Smooth muscle cell (in vitro differentiated cells): ENCODE data around the gene PIP4K2C. TPM values are rescaled to one million over a fixed set of nuclear protein-coding genes. Genes with fewer than 3 reads are reported as not detected.
"Not testable (repeated sequence)": the region's sequence is repeated elsewhere in the genome, so short reads cannot be mapped to it uniquely, and the experiment has no call there.

Experiments used
- DNase-seq: peaks from one replicate; lab custom pipeline; 2025; ENCODE audit not compliant: unreplicated experiment; lab: John Stamatoyannopoulos, UW
- H2AFZ ChIP-seq: fragments of 200-600 bp; sonication (generic); 2 replicates; pipeline ENCODE4 v1.6.0; 2016; ENCODE audit warnings: antibody characterized with exemption, low read depth, mild to moderate bottlenecking
- H3F3A ChIP-seq: fragments of 200-600 bp; sonication (generic); 2 replicates; pipeline ENCODE4 v1.6.0; 2017; ENCODE audit warnings: antibody characterized with exemption, low read depth
- H3K27ac ChIP-seq: fragments of 200-600 bp; sonication (generic); 2 replicates; pipeline ENCODE4 v1.5.1; 2016; ENCODE audit warnings: low read depth, mild to moderate bottlenecking
- H3K27me3 ChIP-seq: fragments of 200-600 bp; sonication (generic); 2 replicates; pipeline ENCODE4 v1.6.1; 2016; ENCODE audit warnings: low read depth, mild to moderate bottlenecking
- H3K36me3 ChIP-seq: fragments of 200-600 bp; sonication (generic); 2 replicates; pipeline ENCODE4 v1.5.1; 2016; ENCODE audit warnings: low read depth
- H3K4me1 ChIP-seq: fragments of 200-600 bp; sonication (generic); 2 replicates; pipeline ENCODE4 v1.5.1; 2016; ENCODE audit warnings: low read depth
- H3K4me2 ChIP-seq: fragments of 200-600 bp; sonication (generic); 2 replicates; pipeline ENCODE4 v1.6.0; 2016; ENCODE audit warnings: mild to moderate bottlenecking
- H3K4me3 ChIP-seq: fragments of 200-600 bp; sonication (generic); 2 replicates; pipeline ENCODE4 v1.5.1; 2016; ENCODE audit warnings: mild to moderate bottlenecking
- H3K79me2 ChIP-seq: fragments of 200-600 bp; sonication (generic); 2 replicates; pipeline ENCODE4 v1.6.0; 2016; ENCODE audit warnings: low read depth, mild to moderate bottlenecking
- H3K9ac ChIP-seq: fragments of 200-600 bp; sonication (generic); 2 replicates; pipeline ENCODE4 v1.6.0; 2016; ENCODE audit warnings: low read depth
- H3K9me3 ChIP-seq: fragments of 200-600 bp; sonication (generic); replicated peaks from 2 replicates; pipeline ENCODE4 v1.5.1; 2016; ENCODE audit warnings: low read depth
- H4K20me1 ChIP-seq: fragments of 200-600 bp; sonication (generic); 2 replicates; pipeline ENCODE4 v1.6.0; 2016; ENCODE audit warnings: low read depth
- WGBS: methylation state at CpG from one replicate; pipeline ENCODE4 v1.1.7; 2016; ENCODE audit warnings: low lambda C conversion rate; 5-methylcytosine and 5-hydroxymethylcytosine counted together
- polyA plus RNA-seq: library from polyadenylated mRNA; unstranded; fragments of >200 nt; fragmentation: Nextera tagmentation; extraction: Ambion mirVana; gene quantifications from 2 replicates; pipeline ENCODE4 v1.2.1, GENCODE V29; 2016
- total RNA-seq: library from RNA; depleted of rRNA; stranded (reverse); fragments of >200 nt; gene quantifications from 2 replicates; pipeline ENCODE4 v1.2.3, GENCODE V29; 2014
- TF ChIP-seq, protein P1 (sequence below): fragments of 200-600 bp; sonication (generic); IDR thresholded peaks from 2 replicates; pipeline ENCODE4 v1.5.1; 2017; ENCODE audit warnings: borderline replicate concordance, mild to moderate bottlenecking, antibody characterized with exemption; ENCODE audit not compliant: insufficient read depth, poor library complexity, severe bottlenecking

PIP4K2C gene
- total and polyA plus RNA-seq, 2 experiments from 2014 or later: 33.3 to 39.5 TPM

- Histone ChIP-seq H3K27me3 (peaks cover 82% of the 10 kb centered on the region), H3F3A (no peaks in the 10 kb centered on the region), H3K9ac (no peak within 1 kb of the TSS), H3K36me3 (no peaks in the 10 kb centered on the region), H3K4me3 (peak within 1 kb of the TSS; percentile 69), H3K9me3 (no peaks in the 10 kb centered on the region), H3K79me2 (no peaks in the 10 kb centered on the region), H3K27ac (no peak within 1 kb of the TSS), H2AFZ (peak within 1 kb of the TSS; percentile 94), H4K20me1 (no peaks in the 10 kb centered on the region), H3K4me2 (peak within 1 kb of the TSS; percentile 97), H3K4me1 (peaks cover 7% of the 10 kb centered on the region)
- TF ChIP-seq, protein P1, sequence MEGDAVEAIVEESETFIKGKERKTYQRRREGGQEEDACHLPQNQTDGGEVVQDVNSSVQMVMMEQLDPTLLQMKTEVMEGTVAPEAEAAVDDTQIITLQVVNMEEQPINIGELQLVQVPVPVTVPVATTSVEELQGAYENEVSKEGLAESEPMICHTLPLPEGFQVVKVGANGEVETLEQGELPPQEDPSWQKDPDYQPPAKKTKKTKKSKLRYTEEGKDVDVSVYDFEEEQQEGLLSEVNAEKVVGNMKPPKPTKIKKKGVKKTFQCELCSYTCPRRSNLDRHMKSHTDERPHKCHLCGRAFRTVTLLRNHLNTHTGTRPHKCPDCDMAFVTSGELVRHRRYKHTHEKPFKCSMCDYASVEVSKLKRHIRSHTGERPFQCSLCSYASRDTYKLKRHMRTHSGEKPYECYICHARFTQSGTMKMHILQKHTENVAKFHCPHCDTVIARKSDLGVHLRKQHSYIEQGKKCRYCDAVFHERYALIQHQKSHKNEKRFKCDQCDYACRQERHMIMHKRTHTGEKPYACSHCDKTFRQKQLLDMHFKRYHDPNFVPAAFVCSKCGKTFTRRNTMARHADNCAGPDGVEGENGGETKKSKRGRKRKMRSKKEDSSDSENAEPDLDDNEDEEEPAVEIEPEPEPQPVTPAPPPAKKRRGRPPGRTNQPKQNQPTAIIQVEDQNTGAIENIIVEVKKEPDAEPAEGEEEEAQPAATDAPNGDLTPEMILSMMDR: peak; percentile 79
- DNase-seq: no peak
- 10% methylated on average over 35 of the region's 58 CpGs for WGBS
Observed at GRCh38 chr12:57632958-57633840, 42.2 kb downstream of the PIP4K2C start, which contains the start of gene B4GALNT1. TSS of gene B4GALNT1 (minus strand) at chr12:57633201. CDS start at chr12:57632132, 1,069 bp downstream.

GRCh38 chr12:57636731-57637130, 45.7 kb downstream of the PIP4K2C start:
- H3F3A ChIP-seq, DNase-seq, H3K27ac ChIP-seq, H4K20me1 ChIP-seq, H3K9me3 ChIP-seq, H3K4me1 ChIP-seq, H3K4me3 ChIP-seq, H2AFZ ChIP-seq, H3K9ac ChIP-seq, H3K79me2 ChIP-seq, H3K4me2 ChIP-seq, H3K36me3 ChIP-seq: not testable (repeated sequence)
- H3K27me3 ChIP-seq: peaks cover 55% of the 10 kb centered on the region
- whole genome bisulfite sequencing: 94% methylated on average over 9 of the region's 9 CpGs

GRCh38 chr12:57637364-57637763, 46.4 kb downstream of the PIP4K2C start:
- Histone ChIP-seq H3K79me2 (no peaks in the 10 kb centered on the region), H3K9ac (no peak overlapping the region), H3K4me1 (no peaks in the 10 kb centered on the region), H3F3A (no peaks in the 10 kb centered on the region), H4K20me1 (no peaks in the 10 kb centered on the region), H3K9me3 (no peaks in the 10 kb centered on the region), H3K27me3 (peaks cover 49% of the 10 kb centered on the region), H3K4me3 (no peak overlapping the region), H3K27ac (no peak overlapping the region), H3K4me2 (no peak overlapping the region), H2AFZ (no peak overlapping the region), H3K36me3 (no peaks in the 10 kb centered on the region)
- WGBS: 84% methylated on average over 3 of the region's 3 CpGs
- DNase-seq: no peak
- TF ChIP-seq, protein P1: no peak

DNA sequence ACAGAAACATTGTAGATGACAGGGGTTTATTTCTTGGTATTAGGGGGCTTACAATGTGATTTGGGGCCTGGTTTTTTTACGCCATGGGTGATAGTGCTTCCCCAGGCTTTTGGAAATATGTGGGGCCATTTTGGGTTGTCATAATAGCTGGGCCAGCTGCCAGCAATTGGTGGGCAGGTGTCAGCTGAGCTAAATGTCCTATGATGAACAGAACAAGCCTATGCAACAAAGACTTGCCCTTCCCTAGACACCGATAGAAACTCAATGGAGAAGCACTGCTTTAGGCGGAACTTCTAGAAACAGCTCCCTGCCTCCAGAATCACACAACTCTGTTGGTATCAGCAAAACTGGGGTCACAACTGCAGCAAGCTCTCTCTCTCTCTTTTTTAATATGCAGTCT, 47.1 kb downstream of the PIP4K2C start:
- no peaks in the 10 kb centered on the region for H4K20me1 ChIP-seq
- no peak overlapping the region for H3K4me2 ChIP-seq
- no peaks in the 10 kb centered on the region for H3K79me2 ChIP-seq
- H3F3A ChIP-seq: no peaks in the 10 kb centered on the region
- no peak overlapping the region for H2AFZ ChIP-seq
- no peak overlapping the region for H3K27ac ChIP-seq
- H3K27me3 ChIP-seq: peaks cover 42% of the 10 kb centered on the region
- no peaks in the 10 kb centered on the region for H3K9me3 ChIP-seq
- 91% methylated on average over 3 of the region's 3 CpGs for WGBS
- DNase-seq: no peak
- H3K4me1 ChIP-seq: no peaks in the 10 kb centered on the region
- no peak overlapping the region for H3K9ac ChIP-seq
- H3K36me3 ChIP-seq: no peaks in the 10 kb centered on the region
- TF ChIP-seq, protein P1: no peak
- no peak overlapping the region for H3K4me3 ChIP-seq
